ENCODE data around the gene KPTN. TPM values are rescaled to one million over a fixed set of nuclear protein-coding genes. Genes with fewer than 3 reads are reported as not detected.
A peak's percentile ranks its signal among the peaks of the same experiment; 100 is the strongest.

Gene KPTN
- total RNA-seq, 2 donors from 2014 or later = 2.8 to 2.9 TPM

DNA sequence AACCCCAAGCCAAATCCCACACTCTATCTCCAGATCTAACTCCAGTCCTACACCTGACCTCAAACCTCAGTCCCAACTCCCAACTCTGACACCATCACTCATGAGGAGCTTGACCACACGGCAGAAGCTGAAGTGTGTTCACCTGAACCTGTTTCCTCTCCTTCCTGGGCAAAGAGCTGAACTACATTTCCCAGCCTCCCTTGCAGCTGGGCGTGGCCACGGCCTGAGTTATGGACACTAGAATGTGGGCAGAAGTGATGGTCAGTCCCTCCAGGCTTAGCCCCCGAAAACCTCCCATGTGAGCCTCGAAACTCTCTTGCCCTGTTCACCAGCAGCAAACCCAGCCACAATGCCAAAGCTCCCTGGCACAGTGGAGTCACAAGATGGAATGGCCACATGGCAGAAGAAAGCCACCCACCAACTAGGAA lies 45.2 kb downstream of the KPTN start:
- DNase-seq (ENCODE audit: low spot score) = no peak
- no peaks in the 10 kb centered on the region for H3K9me3 ChIP-seq
- TF ChIP-seq, protein P1, sequence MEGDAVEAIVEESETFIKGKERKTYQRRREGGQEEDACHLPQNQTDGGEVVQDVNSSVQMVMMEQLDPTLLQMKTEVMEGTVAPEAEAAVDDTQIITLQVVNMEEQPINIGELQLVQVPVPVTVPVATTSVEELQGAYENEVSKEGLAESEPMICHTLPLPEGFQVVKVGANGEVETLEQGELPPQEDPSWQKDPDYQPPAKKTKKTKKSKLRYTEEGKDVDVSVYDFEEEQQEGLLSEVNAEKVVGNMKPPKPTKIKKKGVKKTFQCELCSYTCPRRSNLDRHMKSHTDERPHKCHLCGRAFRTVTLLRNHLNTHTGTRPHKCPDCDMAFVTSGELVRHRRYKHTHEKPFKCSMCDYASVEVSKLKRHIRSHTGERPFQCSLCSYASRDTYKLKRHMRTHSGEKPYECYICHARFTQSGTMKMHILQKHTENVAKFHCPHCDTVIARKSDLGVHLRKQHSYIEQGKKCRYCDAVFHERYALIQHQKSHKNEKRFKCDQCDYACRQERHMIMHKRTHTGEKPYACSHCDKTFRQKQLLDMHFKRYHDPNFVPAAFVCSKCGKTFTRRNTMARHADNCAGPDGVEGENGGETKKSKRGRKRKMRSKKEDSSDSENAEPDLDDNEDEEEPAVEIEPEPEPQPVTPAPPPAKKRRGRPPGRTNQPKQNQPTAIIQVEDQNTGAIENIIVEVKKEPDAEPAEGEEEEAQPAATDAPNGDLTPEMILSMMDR (IDR thresholded peaks at IDR 0.05) = no peak
- no peaks in the 10 kb centered on the region for H3K4me1 ChIP-seq
- H3K4me3 ChIP-seq = no peak overlapping the region
- no peak overlapping the region for H3K27ac ChIP-seq
- peaks cover 0 to 6% of the 10 kb centered on the region in 2 donors for H3K27me3 ChIP-seq
- H3K36me3 ChIP-seq = no peaks in the 10 kb centered on the region

DNA sequence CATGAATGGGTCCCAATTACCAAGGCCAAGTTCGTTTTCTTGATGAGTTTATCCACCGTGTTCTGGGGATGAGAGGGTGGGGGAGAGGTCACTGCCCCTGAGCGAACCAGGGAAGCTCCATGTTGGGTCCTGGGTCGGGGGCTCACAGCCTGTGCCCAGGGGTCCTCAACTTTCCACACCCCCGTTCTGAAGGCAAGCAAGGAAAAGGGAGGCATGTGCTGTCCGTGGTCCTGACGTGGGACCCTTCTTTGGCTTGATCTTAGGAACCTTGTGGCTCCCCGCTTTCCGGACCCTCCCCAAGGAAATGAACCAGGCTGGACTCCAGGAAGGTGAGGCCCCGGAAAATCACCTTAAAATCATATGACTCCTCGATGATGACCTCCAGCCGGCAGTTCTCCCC lies 46.5 kb downstream of the KPTN start:
- no peak overlapping the region for H3K27ac ChIP-seq
- H3K27me3 ChIP-seq = peaks cover 0 to 4% of the 10 kb centered on the region in 2 donors
- no peak overlapping the region for H3K4me3 ChIP-seq
- DNase-seq (ENCODE audit: low spot score) = no peak
- TF ChIP-seq, protein P1 (IDR thresholded peaks at IDR 0.05) = no peak
- no peaks in the 10 kb centered on the region for H3K9me3 ChIP-seq
- no peaks in the 10 kb centered on the region for H3K36me3 ChIP-seq
- H3K4me1 ChIP-seq = no peaks in the 10 kb centered on the region

DNA sequence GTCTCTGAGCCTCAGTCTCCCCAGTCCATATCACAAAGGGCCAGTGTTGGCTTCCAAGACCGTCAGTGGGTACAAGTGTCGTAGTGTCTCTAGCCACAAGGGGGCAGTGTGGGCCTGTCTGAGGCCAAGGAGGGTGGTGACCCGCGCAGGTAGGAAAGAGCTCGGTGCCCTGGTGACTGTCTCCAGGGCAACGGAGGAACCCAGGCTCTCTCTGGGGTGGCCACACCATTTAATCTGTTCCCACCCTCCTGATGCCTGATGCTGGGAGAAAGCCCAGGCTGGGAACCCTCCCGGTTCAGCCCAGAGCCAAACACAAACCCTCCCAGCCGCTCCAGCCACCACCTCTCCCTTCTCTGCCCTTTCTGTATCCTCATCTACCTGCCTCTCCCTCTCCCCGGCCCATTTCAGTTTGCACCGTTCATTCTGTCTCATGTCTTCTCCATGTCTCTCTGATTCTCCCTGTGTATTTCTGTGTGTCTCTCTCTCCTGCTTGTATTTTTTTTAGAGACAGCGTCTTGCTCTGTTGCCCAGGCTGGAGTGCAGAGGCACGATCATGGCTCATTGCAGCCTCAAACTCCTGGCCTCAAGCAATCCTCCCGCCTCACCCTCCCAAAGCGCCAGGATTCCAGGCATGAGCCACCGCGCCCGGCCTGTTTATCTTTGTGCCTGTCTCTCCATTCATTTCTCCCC lies 47.2 kb downstream of the KPTN start:
- H3K4me3 ChIP-seq = no peak overlapping the region
- H3K36me3 ChIP-seq = no peaks in the 10 kb centered on the region
- DNase-seq (ENCODE audit: low spot score) = peak; percentile 76
- TF ChIP-seq, protein P1 (IDR thresholded peaks at IDR 0.05) = peak; percentile 73 to 94
- H3K9me3 ChIP-seq = no peaks in the 10 kb centered on the region
- no peak overlapping the region for H3K27ac ChIP-seq
- no peaks in the 10 kb centered on the region for H3K4me1 ChIP-seq
- H3K27me3 ChIP-seq = peaks cover 0 to 11% of the 10 kb centered on the region in 2 donors

DNA sequence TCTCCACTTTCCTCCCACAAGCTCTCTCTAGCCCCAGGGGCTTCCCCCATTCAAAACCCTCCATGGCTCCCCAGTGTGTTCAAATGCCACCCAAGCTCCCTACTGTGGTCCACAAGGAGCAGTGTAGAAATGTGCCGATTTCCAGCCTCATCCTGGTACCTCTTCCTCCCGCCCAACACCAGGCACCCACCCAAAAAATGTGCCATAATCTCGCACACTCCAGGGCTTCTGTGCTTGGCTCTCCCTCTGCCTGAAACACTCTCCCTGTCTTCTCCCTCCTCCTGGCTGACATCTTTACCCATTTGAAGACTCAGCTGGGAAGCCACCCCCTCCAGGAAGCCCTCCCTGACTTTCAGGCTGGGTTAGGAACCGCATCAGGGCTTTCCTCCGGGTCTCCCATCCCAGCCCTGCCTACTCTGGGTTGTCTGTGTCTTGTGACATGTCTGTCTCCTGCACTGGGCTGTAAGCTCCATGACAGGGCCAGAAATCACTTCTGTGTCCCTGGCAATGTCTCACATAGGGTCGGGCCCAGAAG lies 48.1 kb downstream of the KPTN start:
- Histone ChIP-seq H3K36me3 (no peaks in the 10 kb centered on the region), H3K27ac (no peak overlapping the region), H3K9me3 (no peaks in the 10 kb centered on the region), H3K4me3 (no peak overlapping the region), H3K27me3 (peaks cover 2 to 13% of the 10 kb centered on the region in 2 donors), H3K4me1 (no peaks in the 10 kb centered on the region)
- no peak for DNase-seq (ENCODE audit: low spot score)
- TF ChIP-seq, protein P1 (IDR thresholded peaks at IDR 0.05) = no peak

DNA sequence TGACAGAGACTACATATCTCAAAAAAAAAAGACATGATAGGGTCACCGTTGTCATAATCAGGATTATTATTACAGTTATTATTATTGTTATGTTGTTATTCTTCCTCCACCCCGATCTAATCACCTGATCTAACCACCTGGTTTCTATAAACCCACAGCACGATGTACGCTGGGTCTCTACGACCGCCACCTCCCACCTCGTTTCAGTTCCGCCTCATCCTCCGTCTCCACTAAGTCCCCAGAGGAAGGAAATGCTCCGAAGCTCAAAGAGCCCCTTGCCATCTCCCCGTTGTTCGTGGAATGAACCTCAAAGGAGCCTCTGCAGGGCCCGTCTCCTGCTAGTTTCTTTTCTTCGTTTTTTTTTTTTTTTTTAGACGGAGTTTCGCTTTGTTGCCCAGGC lies 48.8 kb downstream of the KPTN start:
- Histone ChIP-seq H3K36me3 (no peaks in the 10 kb centered on the region), H3K9me3 (no peaks in the 10 kb centered on the region), H3K27me3 (peaks cover 7 to 19% of the 10 kb centered on the region in 2 donors), H3K4me1 (peaks cover 0 to 3% of the 10 kb centered on the region in 2 donors), H3K27ac (no peak overlapping the region), H3K4me3 (no peak overlapping the region)
- no peak for DNase-seq (ENCODE audit: low spot score)
- TF ChIP-seq, protein P1 (IDR thresholded peaks at IDR 0.05) = no peak

Data from right atrium auricular region (tissue), 2 donors.